Spleen (tissue), 11 donors: ENCODE data around the gene ZNF618. TPM values are rescaled to one million over a fixed set of nuclear protein-coding genes. Genes with fewer than 3 reads are reported as not detected.

Source experiments
- DNase-seq: peaks from one replicate; pipeline ENCODE4 v3.0.0-alpha.2; 2020
- H3K27ac ChIP-seq, 8 donors: fragments of 200-600 bp; sonication (generic) in 7 of 8; 1 replicate in 4 of 8; 2 replicates in 4 of 8; pipeline versions ENCODE4 v1.5.0 to v1.8.0; 2016 to 2021; ENCODE audit warnings: inconsistent platforms in 4 of 8, mild to moderate bottlenecking in 4 of 8, moderate library complexity in 1 of 8
- H3K27me3 ChIP-seq, 7 donors: fragments of 200-600 bp; sonication (generic) in 6 of 7; replicated peaks in 1 of 7; 1 replicate in 4 of 7; 2 replicates in 3 of 7; pipeline versions ENCODE4 v1.5.0 to v1.8.0; 2016 to 2021; ENCODE audit warnings: inconsistent platforms in 3 of 7, mild to moderate bottlenecking in 1 of 7
- H3K36me3 ChIP-seq, 6 donors: fragments of 200-600 bp; sonication (generic) in 5 of 6; 1 replicate in 4 of 6; 2 replicates in 2 of 6; pipeline versions ENCODE4 v1.5.0 to v1.8.0; 2016 to 2021; ENCODE audit warnings: inconsistent platforms in 2 of 6
- H3K4me1 ChIP-seq, 6 donors: fragments of 200-600 bp; sonication (generic) in 5 of 6; 1 replicate in 3 of 6; 2 replicates in 3 of 6; pipeline versions ENCODE4 v1.5.0 to v1.8.0; 2016 to 2021; ENCODE audit warnings: inconsistent platforms in 3 of 6
- H3K4me3 ChIP-seq, 8 donors: fragments of 200-600 bp; sonication (generic) in 7 of 8; 1 replicate in 4 of 8; 2 replicates in 4 of 8; pipeline versions ENCODE4 v1.5.0 to v1.8.0; 2016 to 2021; ENCODE audit warnings: inconsistent platforms in 4 of 8, mild to moderate bottlenecking in 4 of 8, moderate library complexity in 2 of 8
- H3K9me3 ChIP-seq, 8 donors: fragments of 200-600 bp; sonication (generic) in 7 of 8; 1 replicate in 4 of 8; 2 replicates in 4 of 8; pipeline versions ENCODE4 v1.5.0 to v1.8.0; 2016 to 2021; ENCODE audit warnings: inconsistent platforms in 4 of 8
- POLR2A ChIP-seq, 3 donors: fragments of 450-650 bp; IDR thresholded peaks; one replicate each; pipeline ENCODE4 v1.5.1; 2017; ENCODE audit warnings: antibody characterized with exemption in 3 of 3, mild to moderate bottlenecking in 1 of 3
- POLR2AphosphoS5 ChIP-seq, 3 donors: sonication (generic); formaldehyde crosslinking; IDR thresholded peaks; one replicate each; pipeline ENCODE4 v1.5.1; 2017; ENCODE audit warnings: antibody characterized with exemption in 3 of 3
- WGBS, 5 donors: extraction: QIAGEN DNeasy Blood & Tissue Kit in 3 of 5; methylation state at CpG; one replicate each; pipeline versions ENCODE4 v1.1.5 to v1.1.7; 2013 to 2018; 5-methylcytosine and 5-hydroxymethylcytosine counted together
- intact Hi-C: fragments of 100-400 bp; cut with DNase I; formaldehyde crosslinking; loops from one replicate; pipeline ENCODE4 v1.15.0; 2023; ENCODE audit warnings: low total_unique reads
- polyA plus RNA-seq, 3 donors: library from polyadenylated mRNA; stranded (reverse); fragments of 200-250 nt; gene quantifications; one replicate each; pipeline ENCODE4 v1.2.1, GENCODE V29; 2013
- total RNA-seq, 7 donors: library from RNA; depleted of rRNA in 3 of 7; stranded (reverse); fragments of >200 nt in 3 of 7; fragmentation: NEBNext Ultra II Directional in 4 of 7; extraction: Animal tissue kit (Norgen Biotek cat#: 25700) in 4 of 7; gene quantifications; one replicate each; pipeline versions ENCODE4 v1.1.0 to v1.2.1, GENCODE V29; 2016 to 2021
- TF ChIP-seq, protein P1 (sequence below), 11 experiments: fragments of 200-600 bp in 7 of 11; fragments of 450-650 bp in 4 of 11; sonication (generic) in 4 of 11; IDR thresholded peaks in 8 of 11; conservative IDR thresholded peaks in 3 of 11; 1 replicate in 7 of 11; 2 replicates in 4 of 11; pipeline versions ENCODE4 v1.4.0 to v1.8.0; 2016 to 2021; ENCODE audit warnings: antibody characterized with exemption in 11 of 11, inconsistent platforms in 4 of 11, mild to moderate bottlenecking in 1 of 11
- donor health status: healthy with polysubstance abuse.
- donor health status: DM: no; HTN: no; CAD: no; lungs with moderate emphysema.
- donor health status: DM: no; HTN: no; CAD: no.
- donor health status: Bipolar disorder and iron deficiency.
- donor health status: healthy.
- donor health status: DM: no; HTN: no; CAD: no.
- donor health status: DM: yes; HTN: yes; CAD: no.

The ZNF618 gene
- total and polyA plus RNA-seq, 10 donors: 0.58 to 14.8 (median 8.4) TPM

DNA sequence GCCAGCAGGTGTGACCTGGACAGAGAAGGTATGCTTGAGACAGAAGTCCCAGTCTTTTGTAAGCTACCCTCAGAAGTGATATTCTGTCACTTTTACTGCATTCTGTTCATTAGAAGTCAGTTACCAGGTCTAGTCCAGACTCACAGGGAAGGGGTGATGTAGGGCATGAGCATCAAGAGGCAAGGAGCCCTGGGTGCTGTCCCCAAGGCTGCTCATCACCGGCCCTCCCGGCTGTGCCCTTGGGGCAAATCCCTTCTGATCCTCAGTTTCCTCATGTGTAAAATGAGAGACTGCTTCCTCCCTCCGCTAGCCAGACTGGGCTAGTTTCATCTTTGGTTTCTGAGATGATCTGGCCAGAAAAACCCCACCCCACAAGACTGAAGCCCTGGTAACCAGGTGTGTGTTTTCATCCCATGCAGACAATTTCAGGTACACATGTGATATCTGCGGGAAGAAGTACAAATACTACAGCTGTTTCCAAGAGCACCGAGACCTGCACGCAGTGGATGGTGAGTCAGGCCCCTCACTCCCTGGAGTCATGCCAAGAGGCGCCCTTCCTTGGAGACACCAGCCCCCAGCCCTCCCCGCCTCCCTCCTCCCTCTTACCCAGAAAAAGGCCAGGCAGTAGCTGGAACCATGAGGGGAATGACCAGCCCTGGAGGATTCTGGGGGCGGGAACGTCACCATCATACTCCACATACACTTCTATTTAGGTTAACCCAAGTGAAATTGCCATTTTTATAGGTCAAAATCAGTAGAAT, 131.0 kb downstream of the ZNF618 start:
- intact Hi-C loops: no loop called here
- Histone ChIP-seq H3K36me3 (peaks cover 0 to 60% (median 3%) of the 10 kb centered on the region in 6 donors), H3K4me3 (no peak overlapping the region), H3K27me3 (no peaks in the 10 kb centered on the region), H3K27ac (no peak overlapping the region), H3K4me1 (peaks cover 0 to 18% (median 7%) of the 10 kb centered on the region in 6 donors), H3K9me3 (peaks cover 0 to 6% (median 0%) of the 10 kb centered on the region in 8 donors)
- 73 to 92% (median 83%) methylated on average over 10 of the region's 10 CpGs for WGBS, 5 donors
- peak; percentile 27 for DNase-seq
- TF ChIP-seq, protein P1, sequence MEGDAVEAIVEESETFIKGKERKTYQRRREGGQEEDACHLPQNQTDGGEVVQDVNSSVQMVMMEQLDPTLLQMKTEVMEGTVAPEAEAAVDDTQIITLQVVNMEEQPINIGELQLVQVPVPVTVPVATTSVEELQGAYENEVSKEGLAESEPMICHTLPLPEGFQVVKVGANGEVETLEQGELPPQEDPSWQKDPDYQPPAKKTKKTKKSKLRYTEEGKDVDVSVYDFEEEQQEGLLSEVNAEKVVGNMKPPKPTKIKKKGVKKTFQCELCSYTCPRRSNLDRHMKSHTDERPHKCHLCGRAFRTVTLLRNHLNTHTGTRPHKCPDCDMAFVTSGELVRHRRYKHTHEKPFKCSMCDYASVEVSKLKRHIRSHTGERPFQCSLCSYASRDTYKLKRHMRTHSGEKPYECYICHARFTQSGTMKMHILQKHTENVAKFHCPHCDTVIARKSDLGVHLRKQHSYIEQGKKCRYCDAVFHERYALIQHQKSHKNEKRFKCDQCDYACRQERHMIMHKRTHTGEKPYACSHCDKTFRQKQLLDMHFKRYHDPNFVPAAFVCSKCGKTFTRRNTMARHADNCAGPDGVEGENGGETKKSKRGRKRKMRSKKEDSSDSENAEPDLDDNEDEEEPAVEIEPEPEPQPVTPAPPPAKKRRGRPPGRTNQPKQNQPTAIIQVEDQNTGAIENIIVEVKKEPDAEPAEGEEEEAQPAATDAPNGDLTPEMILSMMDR (IDR thresholded peaks at IDR 0.05 in 8 of 11, conservative IDR thresholded peaks at IDR 0.05 in 3 of 11): no peak
- TF ChIP-seq POLR2A (IDR thresholded peaks at IDR 0.05): no peak
- no peak for TF ChIP-seq POLR2AphosphoS5 (IDR thresholded peaks at IDR 0.05)

DNA sequence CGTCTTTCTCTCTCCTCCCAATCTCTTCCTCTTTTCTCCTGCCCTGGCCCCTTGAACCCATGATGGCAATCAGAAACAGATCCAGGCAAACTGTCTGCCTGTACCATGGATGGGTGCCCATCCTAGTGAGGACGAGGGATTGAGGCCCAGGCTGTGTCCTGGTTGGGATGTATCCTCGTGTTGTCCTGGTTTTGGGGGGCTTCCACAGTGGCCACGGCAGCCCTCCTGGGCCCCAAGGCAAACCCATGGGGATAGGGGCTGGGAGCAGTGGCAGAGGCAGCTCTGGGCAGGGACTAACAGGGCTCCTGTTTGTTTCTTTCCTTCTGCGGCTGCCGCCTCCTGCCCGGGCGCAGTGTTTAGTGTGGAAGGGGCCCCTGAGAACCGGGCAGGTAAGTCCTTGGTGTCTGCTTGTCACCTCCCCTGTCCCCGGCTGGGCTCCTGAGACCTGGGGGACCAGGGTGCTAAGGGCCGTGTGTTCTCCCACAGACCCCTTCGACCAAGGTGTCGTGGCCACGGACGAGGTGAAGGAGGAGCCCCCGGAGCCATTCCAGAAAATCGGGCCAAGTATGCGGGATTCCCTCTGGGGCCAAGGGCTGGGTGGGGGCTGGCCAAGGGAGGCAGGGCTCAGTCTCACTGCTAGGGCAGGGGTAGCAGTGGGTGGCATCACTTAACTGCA, 132.0 kb downstream of the ZNF618 start:
- Histone ChIP-seq H3K36me3 (peaks cover 0 to 57% (median 2%) of the 10 kb centered on the region in 6 donors), H3K4me1 (peaks cover 0 to 18% (median 7%) of the 10 kb centered on the region in 6 donors), H3K27me3 (no peaks in the 10 kb centered on the region), H3K9me3 (peaks cover 0 to 6% (median 0%) of the 10 kb centered on the region in 8 donors), H3K4me3 (no peak overlapping the region), H3K27ac (no peak overlapping the region)
- DNase-seq: peak; percentile 59
- 85 to 95% (median 87%) methylated on average over 8 to 18 of the region's 18 CpGs for WGBS, 5 donors
- intact Hi-C loops: no loop called here
- TF ChIP-seq POLR2A (IDR thresholded peaks at IDR 0.05): no peak
- TF ChIP-seq, protein P1 (IDR thresholded peaks at IDR 0.05 in 8 of 11, conservative IDR thresholded peaks at IDR 0.05 in 3 of 11): no peak
- TF ChIP-seq POLR2AphosphoS5 (IDR thresholded peaks at IDR 0.05): no peak

DNA sequence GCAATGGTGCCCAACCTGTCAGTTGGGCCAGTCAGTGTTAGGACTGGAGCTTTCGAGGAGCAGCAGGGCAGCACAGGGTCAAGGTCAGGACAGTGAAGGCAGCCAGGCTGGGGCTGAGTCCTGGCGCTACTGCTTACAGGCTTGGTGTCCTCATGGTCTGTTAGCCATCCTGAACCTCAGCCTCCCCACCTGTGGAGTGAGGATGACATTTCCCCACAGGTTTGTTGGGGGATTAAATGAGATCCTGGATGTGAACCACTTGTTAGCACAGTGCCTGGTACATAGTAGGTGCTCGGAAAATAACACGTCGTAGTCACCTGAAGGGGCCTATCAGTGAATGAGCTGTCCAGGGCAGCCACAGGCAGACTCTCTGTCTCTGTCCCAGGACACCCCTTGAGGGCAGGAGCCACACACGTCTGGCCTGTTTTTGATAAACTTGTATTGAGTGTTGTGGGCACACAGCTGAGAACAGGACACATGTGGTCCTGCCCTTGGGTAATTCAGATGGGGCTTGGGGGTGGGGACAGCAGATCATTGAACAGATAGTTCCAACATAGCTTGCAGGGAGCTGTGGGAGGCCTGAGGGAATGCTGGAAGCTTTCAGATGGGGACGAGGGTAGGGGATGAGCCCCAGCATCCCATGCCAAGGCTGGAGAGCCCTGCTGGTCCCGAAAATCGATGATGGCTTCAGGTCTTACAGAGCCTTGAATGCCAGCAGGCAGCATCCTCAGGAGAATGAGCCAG, 132.7 kb downstream of the ZNF618 start:
- TF ChIP-seq POLR2AphosphoS5 (IDR thresholded peaks at IDR 0.05) (no peak), POLR2A (IDR thresholded peaks at IDR 0.05) (no peak)
- TF ChIP-seq, protein P1 (IDR thresholded peaks at IDR 0.05 in 8 of 11, conservative IDR thresholded peaks at IDR 0.05 in 3 of 11): no peak
- 81 to 91% (median 90%) methylated on average over 4 to 9 of the region's 9 CpGs for WGBS, 5 donors

More for the DNA sequence above, 132.7 kb downstream of the ZNF618 start:
- H3K27ac ChIP-seq: no peak overlapping the region
- H3K4me3 ChIP-seq: no peak overlapping the region
- DNase-seq: peak; percentile 32
- intact Hi-C loops: no loop called here
- peaks cover 0 to 55% (median 2%) of the 10 kb centered on the region in 6 donors for H3K36me3 ChIP-seq
- peaks cover 0 to 12% (median 5%) of the 10 kb centered on the region in 6 donors for H3K4me1 ChIP-seq
- no peaks in the 10 kb centered on the region for H3K27me3 ChIP-seq
- peaks cover 0 to 9% (median 2%) of the 10 kb centered on the region in 8 donors for H3K9me3 ChIP-seq
